GM12891 (cell line): Measurements from ENCODE around the gene BNIP5.

Experiments used
- PAX5 ChIP-seq: IDR thresholded peaks from 2 replicates; pipeline ENCODE4 v1.6.1; 2011; ENCODE audit warnings: low read length, moderate library complexity, mild to moderate bottlenecking; ENCODE audit not compliant: insufficient read depth, severe bottlenecking
- POLR2A ChIP-seq: IDR thresholded peaks from 2 replicates; pipeline ENCODE4 v1.6.1; 2011; ENCODE audit warnings: low read depth, low read length, control low read depth
- POLR2AphosphoS5 ChIP-seq: IDR thresholded peaks from 2 replicates; pipeline ENCODE4 v1.6.1; 2011; ENCODE audit warnings: low read depth, low read length, control low read depth
- SPI1 ChIP-seq: IDR thresholded peaks from 2 replicates; pipeline ENCODE4 v1.6.1; 2011; ENCODE audit warnings: low read depth, low read length, control low read depth
- TAF1 ChIP-seq: IDR thresholded peaks from 2 replicates; pipeline ENCODE4 v1.6.1; 2011; ENCODE audit warnings: low read depth, low read length, control low read depth

GRCh38 chr6:36322591-36322990, 14.1 kb downstream of the BNIP5 start:
- TF ChIP-seq POLR2A: no peak
- no peak for TF ChIP-seq POLR2AphosphoS5
- no peak for TF ChIP-seq TAF1
- TF ChIP-seq PAX5: no peak
- no peak for TF ChIP-seq SPI1
